Mesenchymal stem cell (in vitro differentiated cells and primary cell): ENCODE data around the gene CNOT4.

ENCODE experiments used
- DNase-seq: peaks from one replicate; pipeline ENCODE4 v3.0.0-alpha.2; 2013
- H2AFZ ChIP-seq: one replicate; pipeline ENCODE4 v1.6.1; 2013; ENCODE audit warnings: low read depth, mild to moderate bottlenecking, control low read depth, inconsistent platforms, low read length, moderate library complexity
- H2AK5ac ChIP-seq: 2 replicates; pipeline ENCODE4 v1.6.1; 2013; ENCODE audit warnings: low read length, moderate library complexity, mild to moderate bottlenecking, inconsistent platforms; ENCODE audit not compliant: severe bottlenecking
- H2BK120ac ChIP-seq: one replicate; pipeline ENCODE4 v1.6.1; 2013; ENCODE audit warnings: low read depth, mild to moderate bottlenecking, inconsistent platforms, low read length, moderate library complexity
- H2BK12ac ChIP-seq, 2 experiments: one replicate each; pipeline ENCODE4 v1.6.1; 2013; ENCODE audit warnings: inconsistent platforms in 2 of 2, low read length in 2 of 2, mild to moderate bottlenecking in 2 of 2, moderate library complexity in 2 of 2, control low read depth in 1 of 2
- H2BK15ac ChIP-seq: one replicate; pipeline ENCODE4 v1.6.1; 2013; ENCODE audit warnings: mild to moderate bottlenecking, low read depth, inconsistent platforms; ENCODE audit not compliant: poor library complexity, severe bottlenecking
- H2BK5ac ChIP-seq: 2 replicates; pipeline ENCODE4 v1.6.1; 2013; ENCODE audit warnings: low read depth, mild to moderate bottlenecking, low read length, control low read depth, inconsistent platforms; ENCODE audit not compliant: poor library complexity, severe bottlenecking
- H3K14ac ChIP-seq, 2 experiments: one replicate each; pipeline ENCODE4 v1.6.1; 2013; ENCODE audit warnings: inconsistent platforms in 2 of 2, low read length in 2 of 2, control low read depth in 1 of 2, mild to moderate bottlenecking in 1 of 2, moderate library complexity in 1 of 2
- H3K18ac ChIP-seq, 2 experiments: one replicate each; pipeline ENCODE4 v1.6.1; 2013; ENCODE audit warnings: inconsistent platforms in 2 of 2, low read length in 2 of 2, control low read depth in 1 of 2, low read depth in 1 of 2, mild to moderate bottlenecking in 1 of 2
- H3K23ac ChIP-seq, 2 experiments: one replicate each; pipeline ENCODE4 v1.6.1; 2013; ENCODE audit warnings: inconsistent platforms in 2 of 2, low read length in 2 of 2, mild to moderate bottlenecking in 2 of 2, moderate library complexity in 2 of 2, control low read depth in 1 of 2
- H3K27ac ChIP-seq: 2 replicates; pipeline ENCODE4 v1.5.1; 2013; ENCODE audit warnings: mild to moderate bottlenecking, moderate library complexity, low read length, control low read depth, inconsistent platforms; ENCODE audit not compliant: poor library complexity, severe bottlenecking
- H3K27me3 ChIP-seq, 2 experiments: 2 replicates each; pipeline versions ENCODE4 v1.6.1 to v1.7.0; 2013; ENCODE audit warnings: low read length in 2 of 2, mild to moderate bottlenecking in 2 of 2, moderate library complexity in 2 of 2, control low read depth in 1 of 2, inconsistent platforms in 1 of 2; ENCODE audit not compliant: control insufficient read depth in 1 of 2, insufficient read depth in 1 of 2
- H3K36me3 ChIP-seq, 2 experiments: 2 replicates each; pipeline versions ENCODE4 v1.6.1 to v1.7.0; 2013; ENCODE audit warnings: low read length in 2 of 2, control low read depth in 1 of 2, inconsistent platforms in 1 of 2, low read depth in 1 of 2, mild to moderate bottlenecking in 1 of 2; ENCODE audit not compliant: insufficient read depth in 2 of 2, control insufficient read depth in 1 of 2
- H3K4ac ChIP-seq, 2 experiments: one replicate each; pipeline ENCODE4 v1.6.1; 2013; ENCODE audit warnings: inconsistent platforms in 2 of 2, low read length in 2 of 2, mild to moderate bottlenecking in 2 of 2, moderate library complexity in 2 of 2, control low read depth in 1 of 2, low read depth in 1 of 2
- H3K4me1 ChIP-seq: 2 replicates; pipeline ENCODE4 v1.6.1; 2013; ENCODE audit warnings: low read depth, low read length, control low read depth; ENCODE audit not compliant: control insufficient read depth, insufficient read depth
- H3K4me2 ChIP-seq: 2 replicates; pipeline ENCODE4 v1.6.1; 2013; ENCODE audit warnings: low read length, mild to moderate bottlenecking, inconsistent platforms; ENCODE audit not compliant: poor library complexity, severe bottlenecking
- H3K4me3 ChIP-seq, 2 experiments: 2 replicates each; pipeline versions ENCODE4 v1.5.1 to v1.7.0; 2013; ENCODE audit warnings: low read length in 2 of 2, mild to moderate bottlenecking in 2 of 2, control low read depth in 1 of 2, low read depth in 1 of 2; ENCODE audit not compliant: insufficient read depth in 1 of 2
- H3K79me1 ChIP-seq: replicated peaks from 2 replicates; pipeline ENCODE4 v1.6.1; 2013; ENCODE audit warnings: mild to moderate bottlenecking, control low read depth, low read length, inconsistent platforms; ENCODE audit not compliant: poor library complexity, severe bottlenecking
- H3K9ac ChIP-seq: 2 replicates; pipeline ENCODE4 v1.7.0; 2013; ENCODE audit warnings: mild to moderate bottlenecking, low read length, moderate library complexity
- H3K9me3 ChIP-seq: 2 replicates; pipeline ENCODE4 v1.7.0; 2013; ENCODE audit warnings: mild to moderate bottlenecking, low read length; ENCODE audit not compliant: control insufficient read depth
- H4K8ac ChIP-seq: one replicate; pipeline ENCODE4 v1.6.1; 2013; ENCODE audit warnings: inconsistent platforms, mild to moderate bottlenecking, low read length, moderate library complexity
- H4K91ac ChIP-seq: one replicate; pipeline ENCODE4 v1.6.1; 2013; ENCODE audit warnings: mild to moderate bottlenecking, low read length, inconsistent platforms
- WGBS: methylation state at CpG from one replicate; pipeline ENCODE4 v1.1.7; 2013; ENCODE audit warnings: mixed read lengths; 5-methylcytosine and 5-hydroxymethylcytosine counted together

The CNOT4 gene

GRCh38 chr7:135466442-135467206 lies 43.3 kb downstream of the CNOT4 start:
- no peak overlapping the region for H3K23ac ChIP-seq
- no peak overlapping the region for H3K4me2 ChIP-seq
- WGBS: 100% methylated on average over 2 of the region's 3 CpGs
- no peaks in the 10 kb centered on the region for H3K36me3 ChIP-seq
- H3K4me1 ChIP-seq: no peaks in the 10 kb centered on the region
- no peak overlapping the region for H3K4ac ChIP-seq
- H3K79me1 ChIP-seq: peaks cover 13% of the 10 kb centered on the region
- no peak overlapping the region for H3K27ac ChIP-seq
- no peak overlapping the region for H4K8ac ChIP-seq
- no peak overlapping the region for H3K4me3 ChIP-seq
- H3K14ac ChIP-seq: no peak overlapping the region
- H2AK5ac ChIP-seq: no peak overlapping the region
- no peak overlapping the region for H3K18ac ChIP-seq
- no peaks in the 10 kb centered on the region for H3K27me3 ChIP-seq
- no peak overlapping the region for H3K9ac ChIP-seq
- H2BK15ac ChIP-seq: no peak overlapping the region
- H2AFZ ChIP-seq: no peak overlapping the region
- no peak overlapping the region for H4K91ac ChIP-seq
- no peak for DNase-seq
- H2BK5ac ChIP-seq: no peak overlapping the region
- H2BK120ac ChIP-seq: no peak overlapping the region
- no peaks in the 10 kb centered on the region for H3K9me3 ChIP-seq
- H2BK12ac ChIP-seq: no peak overlapping the region

GRCh38 chr7:135463908-135464307 lies 46.0 kb downstream of the CNOT4 start:
- Histone ChIP-seq H3K27ac (no peak overlapping the region), H3K9me3 (no peaks in the 10 kb centered on the region), H3K4me3 (no peak overlapping the region), H3K36me3 (no peaks in the 10 kb centered on the region), H2AK5ac (no peak overlapping the region), H2BK120ac (no peak overlapping the region), H3K14ac (no peak overlapping the region), H4K91ac (no peak overlapping the region), H2BK15ac (no peak overlapping the region), H3K9ac (no peak overlapping the region), H2BK5ac (no peak overlapping the region), H3K79me1 (peaks cover 14% of the 10 kb centered on the region), H3K4ac (no peak overlapping the region), H2BK12ac (no peak overlapping the region), H3K4me1 (no peaks in the 10 kb centered on the region), H2AFZ (no peak overlapping the region), H3K27me3 (no peaks in the 10 kb centered on the region), H3K23ac (no peak overlapping the region), H4K8ac (no peak overlapping the region), H3K4me2 (no peak overlapping the region), H3K18ac (no peak overlapping the region)
- WGBS: 100% methylated on average over 1 of the region's 3 CpGs
- no peak for DNase-seq

DNA sequence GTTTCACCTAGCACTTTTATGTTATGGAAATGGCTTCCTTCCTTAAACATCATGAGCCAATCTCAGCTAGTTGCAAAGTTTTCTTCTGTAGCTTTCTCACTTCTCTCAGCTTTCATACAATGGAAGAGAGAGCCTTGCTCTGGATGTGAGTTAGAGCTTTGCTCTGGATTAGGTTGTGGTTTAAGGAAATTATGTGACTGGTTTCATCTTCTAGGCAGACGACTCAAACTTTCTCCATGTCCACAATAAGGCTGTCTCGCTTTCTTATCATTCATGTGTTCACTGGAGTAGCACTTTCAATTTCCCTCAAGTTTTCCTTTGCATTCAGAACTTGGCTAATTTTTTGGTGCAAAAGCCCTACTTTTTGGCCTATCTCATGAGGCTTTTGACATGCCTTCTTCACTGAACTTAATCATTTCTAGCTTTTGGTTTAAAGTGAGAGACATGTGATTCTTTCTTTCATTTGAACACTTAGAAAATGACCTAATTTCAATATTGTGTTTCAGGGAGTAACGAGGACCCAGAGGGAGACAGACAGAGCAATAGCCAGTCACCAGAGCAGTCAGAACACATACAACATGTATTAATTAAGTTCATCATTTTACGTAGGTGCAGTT lies 49.8 kb downstream of the CNOT4 start:
- Histone ChIP-seq H2BK15ac (no peak overlapping the region), H2BK12ac (no peak overlapping the region), H3K23ac (no peak overlapping the region), H4K91ac (no peak overlapping the region), H2AK5ac (no peak overlapping the region), H3K36me3 (no peaks in the 10 kb centered on the region), H3K9me3 (no peaks in the 10 kb centered on the region), H3K14ac (no peak overlapping the region), H2AFZ (no peak overlapping the region), H2BK5ac (no peak overlapping the region), H3K18ac (no peak overlapping the region), H3K27ac (no peak overlapping the region), H3K27me3 (no peaks in the 10 kb centered on the region), H3K4me3 (no peak overlapping the region), H3K4me1 (no peaks in the 10 kb centered on the region), H2BK120ac (no peak overlapping the region), H3K4ac (no peak overlapping the region), H4K8ac (no peak overlapping the region), H3K4me2 (no peak overlapping the region), H3K9ac (no peak overlapping the region), H3K79me1 (peaks cover 11% of the 10 kb centered on the region)
- DNase-seq: no peak
- 97% methylated on average over 4 of the region's 4 CpGs for WGBS

DNA sequence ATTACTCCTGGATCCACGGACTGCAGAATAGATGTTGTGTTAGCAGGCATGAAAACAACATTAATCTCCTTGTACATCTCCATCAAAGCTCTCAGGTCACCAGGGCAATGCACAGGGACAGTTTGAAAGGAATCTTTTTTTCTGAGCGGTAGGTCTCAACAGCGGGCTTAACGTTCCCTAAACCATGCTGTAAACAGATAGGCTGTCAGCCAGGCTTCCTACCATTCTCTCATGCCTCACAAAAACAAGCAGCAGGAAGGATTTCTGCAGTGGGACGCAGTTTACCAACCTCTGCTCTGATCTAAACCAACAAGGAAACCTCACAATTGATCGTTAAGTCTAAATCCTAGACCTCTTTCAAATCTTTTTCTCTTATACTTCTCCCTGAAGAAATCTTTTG lies 50.8 kb downstream of the CNOT4 start:
- 88% methylated on average over 5 of the region's 6 CpGs for WGBS
- no peak overlapping the region for H2AK5ac ChIP-seq
- no peaks in the 10 kb centered on the region for H3K36me3 ChIP-seq
- no peak overlapping the region for H3K9ac ChIP-seq
- no peak overlapping the region for H2BK5ac ChIP-seq
- no peak overlapping the region for H2BK15ac ChIP-seq
- H4K91ac ChIP-seq: no peak overlapping the region
- no peak overlapping the region for H2BK12ac ChIP-seq
- no peak overlapping the region for H3K27ac ChIP-seq
- H3K18ac ChIP-seq: no peak overlapping the region
- H3K4ac ChIP-seq: no peak overlapping the region
- no peak overlapping the region for H2BK120ac ChIP-seq
- DNase-seq: no peak
- no peaks in the 10 kb centered on the region for H3K9me3 ChIP-seq
- no peak overlapping the region for H3K4me2 ChIP-seq
- H2AFZ ChIP-seq: no peak overlapping the region
- H3K27me3 ChIP-seq: no peaks in the 10 kb centered on the region
- peaks cover 14% of the 10 kb centered on the region for H3K79me1 ChIP-seq
- no peak overlapping the region for H3K23ac ChIP-seq
- no peaks in the 10 kb centered on the region for H3K4me1 ChIP-seq
- no peak overlapping the region for H3K14ac ChIP-seq
- H4K8ac ChIP-seq: no peak overlapping the region
- H3K4me3 ChIP-seq: no peak overlapping the region
